CD4-positive, alpha-beta T cell (primary cell): ENCODE results near the gene RNF144A. TPM values are rescaled to one million over a fixed set of nuclear protein-coding genes. Genes with fewer than 3 reads are reported as not detected.

ENCODE experiments used
- ATAC-seq: fragments of 200-7000 bp; cut with Tn5 transposase; one replicate; pipeline ENCODE4 v1.10.0; 2022; ENCODE audit warnings: mild to moderate bottlenecking; ENCODE audit not compliant: poor library complexity
- CTCF ChIA-PET: fragments of 350-600 bp; sonication (Branson Sonifier 250); formaldehyde crosslinking; loops from one replicate; lab custom pipeline; 2021; ENCODE audit warnings: antibody characterized with exemption, inconsistent platforms; lab: Charles Lee
- POLR2A ChIA-PET: fragments of 350-600 bp; sonication (Branson Sonifier 250); formaldehyde crosslinking; loops from one replicate; lab custom pipeline; 2021; ENCODE audit warnings: antibody characterized with exemption, inconsistent platforms; lab: Charles Lee
- DNase-seq, 14 experiments: peaks; one replicate each; pipeline ENCODE4 v3.0.0-alpha.2; 2013 to 2020; ENCODE audit warnings: mixed read lengths in 2 of 14
- H3K27ac ChIP-seq, 2 donors: one replicate each; pipeline versions ENCODE4 v1.5.1 to v1.7.0; 2013; ENCODE audit warnings: low read length in 2 of 2, low read depth in 1 of 2, mild to moderate bottlenecking in 1 of 2
- H3K27me3 ChIP-seq, 2 experiments: 1 replicate in 1 of 2; 2 replicates in 1 of 2; pipeline versions ENCODE4 v1.6.1 to v1.7.0; 2013; ENCODE audit warnings: low read length in 2 of 2, control low read depth in 1 of 2, mild to moderate bottlenecking in 1 of 2, moderate library complexity in 1 of 2; ENCODE audit not compliant: insufficient read depth in 2 of 2, control insufficient read depth in 1 of 2
- H3K36me3 ChIP-seq: one replicate; pipeline ENCODE4 v1.6.1; 2013; ENCODE audit warnings: low read length, control low read depth; ENCODE audit not compliant: insufficient read depth
- H3K4me1 ChIP-seq: one replicate; pipeline ENCODE4 v1.6.1; 2013; ENCODE audit warnings: low read length, control low read depth; ENCODE audit not compliant: insufficient read depth
- H3K4me3 ChIP-seq: one replicate; pipeline ENCODE4 v1.5.1; 2013; ENCODE audit warnings: mild to moderate bottlenecking, low read length, moderate library complexity
- H3K9me3 ChIP-seq, 2 experiments: 1 replicate in 1 of 2; 2 replicates in 1 of 2; pipeline versions ENCODE4 v1.6.1 to v1.7.0; 2013; ENCODE audit warnings: low read length in 2 of 2, mild to moderate bottlenecking in 2 of 2, control low read depth in 1 of 2, moderate library complexity in 1 of 2; ENCODE audit not compliant: control insufficient read depth in 1 of 2, insufficient read depth in 1 of 2
- H3K27ac Mint-ChIP-seq: one replicate; pipeline ENCODE4 v1.8.0; 2020; ENCODE audit warnings: mixed read lengths
- H3K27me3 Mint-ChIP-seq: one replicate; pipeline ENCODE4 v1.8.0; 2021; ENCODE audit warnings: mixed read lengths
- H3K36me3 Mint-ChIP-seq: one replicate; pipeline ENCODE4 v1.8.0; 2021; ENCODE audit warnings: low read depth, mixed read lengths
- H3K4me1 Mint-ChIP-seq: one replicate; pipeline ENCODE4 v1.8.0; 2021; ENCODE audit warnings: low read depth, mixed read lengths
- H3K4me3 Mint-ChIP-seq: one replicate; pipeline ENCODE4 v1.8.0; 2020; ENCODE audit warnings: mild to moderate bottlenecking, mixed read lengths
- H3K9me3 Mint-ChIP-seq: one replicate; pipeline ENCODE4 v1.8.0; 2020; ENCODE audit warnings: mixed read lengths
- CTCF ChIP-seq: fragments of 200-600 bp; IDR thresholded peaks from one replicate; pipeline ENCODE4 v1.8.0; 2022; ENCODE audit warnings: antibody characterized with exemption, mild to moderate bottlenecking
- intact Hi-C, 2 experiments: fragments of 100-400 bp; cut with DNase I in 1 of 2; cut with micrococcal nuclease in 1 of 2; formaldehyde crosslinking; loops; one replicate each; pipeline versions ENCODE4 v1.15.1 to v1.9.0; 2023 to 2025; cut with DNase I, micrococcal nuclease
- total RNA-seq, 174 experiments: library from RNA in 2 of 174; stranded (reverse) in 2 of 174; gene quantifications; one replicate each; pipeline ENCODE4 v1.2.3 and lab custom pipeline; 2021 to 2026

RNF144A gene
- total RNA-seq, 2 experiments from 2014 or later, result 39.0 to 40.1 TPM

GRCh38 chr2:6937582-6937981 lies 20.4 kb downstream of the RNF144A start:
- H3K9me3 Mint-ChIP-seq, result no peaks in the 10 kb centered on the region
- Histone ChIP-seq H3K4me3 (no peak overlapping the region), H3K4me1 (peaks cover 18% of the 10 kb centered on the region), H3K36me3 (peaks cover 14% of the 10 kb centered on the region), H3K9me3 (no peaks in the 10 kb centered on the region), H3K27me3 (no peaks in the 10 kb centered on the region), H3K27ac (no peak overlapping the region)
- H3K27ac Mint-ChIP-seq, result no peak overlapping the region
- intact Hi-C loops, result no loop called here
- ATAC-seq (no peak), DNase-seq (no peak)
- no peak for TF ChIP-seq CTCF
- H3K27me3 Mint-ChIP-seq, result no peaks in the 10 kb centered on the region
- POLR2A ChIA-PET, result interaction anchor here (0.5 to 1.4 kb wide), 2 partner anchors 15 to 19 kb away, joined by 3 read pairs; no protein-coding TSS in a partner anchor
- peaks cover 23% of the 10 kb centered on the region for H3K36me3 Mint-ChIP-seq
- H3K4me3 Mint-ChIP-seq, result no peak overlapping the region
- CTCF ChIA-PET, result interaction anchor here (0.9 kb wide), 1 partner anchor 40 kb away, joined by 4 read pairs; no protein-coding TSS in a partner anchor
- H3K4me1 Mint-ChIP-seq, result peaks cover 83% of the 10 kb centered on the region

GRCh38 chr2:6939071-6939470 lies 21.9 kb downstream of the RNF144A start:
- H3K27ac Mint-ChIP-seq, result peak overlapping the region; percentile 1
- H3K27me3 Mint-ChIP-seq, result no peaks in the 10 kb centered on the region
- ChIA-PET POLR2A (no interaction called here), CTCF (interaction anchor here (0.6 kb wide), 1 partner anchor 16 kb away, joined by 4 read pairs; no protein-coding TSS in a partner anchor)
- H3K27me3 ChIP-seq, result no peaks in the 10 kb centered on the region
- intact Hi-C loops, result no loop called here
- DNase-seq (no peak), ATAC-seq (no peak)
- no peak for TF ChIP-seq CTCF
- no peaks in the 10 kb centered on the region for H3K9me3 Mint-ChIP-seq
- peaks cover 38% of the 10 kb centered on the region for H3K36me3 Mint-ChIP-seq
- H3K4me1 Mint-ChIP-seq, result peaks cover 82% of the 10 kb centered on the region
- H3K9me3 ChIP-seq, result no peaks in the 10 kb centered on the region
- peak overlapping the region; percentile 11 for H3K4me3 Mint-ChIP-seq
- H3K4me3 ChIP-seq, result no peak overlapping the region
- peaks cover 20% of the 10 kb centered on the region for H3K4me1 ChIP-seq
- H3K36me3 ChIP-seq, result peaks cover 24% of the 10 kb centered on the region
- no peak overlapping the region for H3K27ac ChIP-seq

- Histone ChIP-seq H3K27me3 (no peaks in the 10 kb centered on the region), H3K36me3 (peaks cover 30% of the 10 kb centered on the region), H3K4me3 (no peak overlapping the region), H3K9me3 (no peaks in the 10 kb centered on the region), H3K4me1 (peaks cover 22% of the 10 kb centered on the region), H3K27ac (no peak overlapping the region)
- Mint-ChIP-seq H3K27me3 (no peaks in the 10 kb centered on the region), H3K4me3 (no peak overlapping the region), H3K27ac (no peak overlapping the region), H3K4me1 (peaks cover 84% of the 10 kb centered on the region), H3K36me3 (peaks cover 56% of the 10 kb centered on the region), H3K9me3 (no peaks in the 10 kb centered on the region)
- no peak for TF ChIP-seq CTCF
- CTCF ChIA-PET, result no interaction called here
- POLR2A ChIA-PET, result interaction anchor here (1.1 kb wide), 1 partner anchor 64 kb away, joined by 3 read pairs; no protein-coding TSS in a partner anchor
- intact Hi-C loops, result no loop called here
- ATAC-seq (no peak), DNase-seq (no peak)
Measured at GRCh38 chr2:6940820-6941219, 23.6 kb downstream of the RNF144A start.
